Inferior parietal cortex (tissue), 1 donor: ENCODE results near the gene OBP2B.
"Not testable (repeated sequence)": the region's sequence is repeated elsewhere in the genome, so short reads cannot be mapped to it uniquely, and the experiment has no call there.

ENCODE experiments used
- DNase-seq: peaks from one replicate; pipeline ENCODE4 v3.0.0-alpha.2; 2016; ENCODE audit errors: extremely low spot score

The OBP2B gene

GRCh38 chr9:133223159-133223756 lies 14.2 kb upstream of the OBP2B start:
- DNase-seq: not testable (repeated sequence)

DNA sequence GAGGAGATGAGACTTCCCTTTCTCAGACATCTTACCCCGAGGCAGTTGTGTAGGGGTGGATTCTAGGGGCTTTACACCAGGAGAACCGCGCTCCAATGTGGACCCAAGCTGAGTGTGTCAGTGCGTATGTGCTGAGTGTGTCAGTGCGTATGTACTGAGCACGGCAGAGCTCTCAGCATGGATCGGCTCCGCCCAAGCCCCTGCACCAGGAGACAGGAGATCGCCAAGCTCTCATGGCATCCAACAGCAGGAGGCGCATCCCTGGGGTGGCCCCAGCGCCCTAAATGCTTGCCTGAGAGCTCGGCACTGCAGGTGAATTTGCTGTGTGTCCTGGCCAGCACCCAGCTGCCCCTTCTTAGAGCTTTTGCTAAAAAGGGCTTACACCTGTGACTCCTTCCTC lies 12.9 kb upstream of the OBP2B start:
- DNase-seq: not testable (repeated sequence)

- DNase-seq: no peak
These were observed 12.2 kb upstream of the OBP2B start for GRCh38 chr9:133221177-133221809.

GRCh38 chr9:133218049-133218975 lies 9.3 kb upstream of the OBP2B start:
- not testable (repeated sequence) for DNase-seq

- DNase-seq: not testable (repeated sequence)
These were observed 8.4 kb upstream of the OBP2B start for GRCh38 chr9:133217333-133217988.

- not testable (repeated sequence) for DNase-seq
These were observed 5.2 kb upstream of the OBP2B start for GRCh38 chr9:133214276-133214675.

- DNase-seq: no peak
These were observed 1.6 kb upstream of the OBP2B start for GRCh38 chr9:133210609-133211008.

- DNase-seq: no peak
These were observed 1.1 kb upstream of the OBP2B start for GRCh38 chr9:133210202-133210532.

- DNase-seq: not testable (repeated sequence)
These were observed 514 bp upstream of the OBP2B start for GRCh38 chr9:133209327-133210201.

GRCh38 chr9:133208171-133208879 lies 725 bp downstream of the OBP2B start:
- DNase-seq: not testable (repeated sequence)

- no peak for DNase-seq
These were observed 1.4 kb downstream of the OBP2B start for GRCh38 chr9:133207540-133208170.

- no peak for DNase-seq
These were observed 2.0 kb downstream of the OBP2B start for GRCh38 chr9:133207021-133207531.

- DNase-seq: no peak
These were observed 2.8 kb downstream of the OBP2B start for GRCh38 chr9:133205996-133206931.

DNA sequence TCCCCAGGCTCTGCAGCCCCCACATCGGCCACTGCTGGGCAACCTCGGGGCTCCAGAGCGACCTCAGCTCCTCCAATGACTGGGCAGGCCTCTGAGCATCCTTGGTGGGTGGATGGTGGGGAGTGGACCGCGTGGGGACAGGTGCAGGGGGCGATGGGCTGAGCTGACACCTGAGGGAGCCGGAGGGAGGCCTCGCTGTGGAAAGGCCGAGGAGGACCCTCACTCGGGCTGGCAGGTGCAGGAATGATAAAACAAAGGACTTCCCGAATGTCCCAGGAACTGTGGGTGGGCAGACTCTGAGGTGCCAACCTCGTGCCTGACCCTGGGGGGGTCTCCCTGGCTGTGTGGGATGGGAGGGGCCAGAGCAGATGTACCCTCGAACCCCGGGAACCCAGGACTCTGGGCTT lies 3.6 kb downstream of the OBP2B start:
- not testable (repeated sequence) for DNase-seq

- DNase-seq: no peak
These were observed 4.1 kb downstream of the OBP2B start for GRCh38 chr9:133204993-133205336.

DNA sequence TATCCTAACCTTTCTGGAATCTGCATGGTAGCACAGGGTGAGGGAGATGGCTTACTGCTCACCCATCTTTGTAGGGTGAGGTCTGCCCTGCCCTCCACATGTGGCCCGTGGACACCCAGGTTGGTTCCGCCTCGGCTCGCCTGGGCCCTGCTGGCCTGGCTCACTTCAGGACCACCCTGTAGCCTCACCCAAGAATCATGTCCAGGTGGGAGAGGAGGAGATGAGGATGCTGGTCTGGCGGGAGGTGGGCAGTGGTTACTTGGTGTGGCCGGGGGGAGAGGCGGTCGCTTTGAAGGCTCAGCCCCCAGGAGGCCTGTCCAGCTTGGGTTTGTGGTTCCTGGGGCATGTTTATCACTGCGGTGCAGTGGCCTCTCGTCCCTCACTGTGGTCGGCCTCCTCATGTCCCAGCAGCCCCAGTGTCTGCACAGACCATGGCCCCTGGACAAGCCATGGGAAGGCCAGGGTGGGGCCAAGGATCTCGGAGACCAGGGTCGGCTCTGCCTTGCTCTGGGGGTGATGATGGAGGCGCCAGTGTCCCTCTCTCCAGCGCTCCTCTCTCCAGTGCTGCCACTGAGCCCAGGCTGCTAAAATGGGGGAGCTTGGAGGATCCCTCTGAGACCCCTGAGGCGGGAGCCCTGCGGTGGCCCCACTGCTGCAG lies 4.6 kb downstream of the OBP2B start:
- DNase-seq: no peak

DNA sequence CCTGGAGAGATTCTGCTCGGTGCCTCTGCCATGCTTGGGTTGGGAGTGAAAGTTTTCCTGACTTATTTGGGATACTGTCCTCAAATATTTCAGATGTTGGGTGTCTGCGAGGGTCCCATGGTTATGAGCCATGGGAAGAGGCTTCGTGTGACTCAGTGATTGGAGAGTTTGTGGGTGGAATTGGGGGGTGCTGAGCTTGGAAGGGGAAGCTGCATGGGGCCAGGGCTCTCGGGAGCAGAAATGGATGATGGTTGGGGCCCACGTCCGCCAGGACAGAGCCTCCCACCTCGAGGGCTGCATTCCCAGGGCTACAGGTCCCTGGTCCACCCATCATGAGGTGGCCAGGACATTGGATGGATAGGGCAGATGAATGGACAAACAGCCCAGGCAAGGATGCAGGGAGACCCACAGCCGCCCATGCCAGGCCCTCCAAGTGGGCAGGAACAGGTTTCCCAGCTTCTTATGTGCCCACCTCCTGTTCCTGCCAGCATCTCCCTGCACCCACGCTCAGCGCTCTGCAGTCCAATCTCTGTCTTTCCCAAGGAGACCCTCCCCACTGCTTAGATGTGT lies 5.5 kb downstream of the OBP2B start:
- no peak for DNase-seq
